Natural killer cell (primary cell): ENCODE measurements around the gene WWC2. TPM values are rescaled to one million over a fixed set of nuclear protein-coding genes. Genes with fewer than 3 reads are reported as not detected.

ENCODE experiments used
- ATAC-seq, 3 donors: fragments of 150-1000 bp in 2 of 3; fragments of 200-7000 bp in 1 of 3; cut with Tn5 transposase; 1 replicate in 1 of 3; 2 replicates in 2 of 3; pipeline ENCODE4 v1.10.0; 2021; ENCODE audit warnings: mild to moderate bottlenecking in 2 of 3, moderate library complexity in 2 of 3
- DNase-seq, 2 donors: peaks; one replicate each; pipeline versions ENCODE4 v3.0.0 to v3.0.0-alpha.2; 2013 to 2021; ENCODE audit warnings: mixed read lengths in 1 of 2
- H3K27ac ChIP-seq: one replicate; pipeline ENCODE4 v1.5.1; 2013; ENCODE audit warnings: mild to moderate bottlenecking, low read length
- H3K27me3 ChIP-seq: one replicate; pipeline ENCODE4 v1.6.1; 2013; ENCODE audit warnings: low read length; ENCODE audit not compliant: control insufficient read depth, insufficient read depth
- H3K36me3 ChIP-seq: one replicate; pipeline ENCODE4 v1.6.1; 2013; ENCODE audit warnings: low read length; ENCODE audit not compliant: control insufficient read depth, insufficient read depth
- H3K4me1 ChIP-seq: one replicate; pipeline ENCODE4 v1.6.1; 2013; ENCODE audit warnings: low read length; ENCODE audit not compliant: control insufficient read depth, insufficient read depth
- H3K4me3 ChIP-seq: one replicate; pipeline ENCODE4 v1.5.1; 2013; ENCODE audit warnings: low read length
- H3K9me3 ChIP-seq: one replicate; pipeline ENCODE4 v1.6.1; 2013; ENCODE audit warnings: low read length; ENCODE audit not compliant: control insufficient read depth, insufficient read depth
- H3K27ac Mint-ChIP-seq, 2 donors: one replicate each; pipeline ENCODE4 v1.8.0; 2022; ENCODE audit warnings: mild to moderate bottlenecking in 2 of 2, mixed read lengths in 2 of 2, moderate library complexity in 1 of 2
- H3K27me3 Mint-ChIP-seq, 2 donors: one replicate each; pipeline ENCODE4 v1.8.0; 2022; ENCODE audit warnings: low read depth in 2 of 2, mixed read lengths in 2 of 2
- H3K36me3 Mint-ChIP-seq: one replicate; pipeline ENCODE4 v1.8.0; 2022; ENCODE audit warnings: mixed read lengths
- H3K4me1 Mint-ChIP-seq, 2 donors: one replicate each; pipeline ENCODE4 v1.8.0; 2022; ENCODE audit warnings: mixed read lengths in 2 of 2
- H3K4me3 Mint-ChIP-seq: one replicate; pipeline ENCODE4 v1.8.0; 2022; ENCODE audit warnings: mild to moderate bottlenecking, moderate library complexity, mixed read lengths
- H3K9me3 Mint-ChIP-seq, 2 donors: one replicate each; pipeline ENCODE4 v1.8.0; 2022; ENCODE audit warnings: mixed read lengths in 2 of 2
- CTCF ChIP-seq: fragments of 200-600 bp; IDR thresholded peaks from one replicate; pipeline ENCODE4 v1.8.0; 2022; ENCODE audit warnings: antibody characterized with exemption
- WGBS: methylation state at CpG from one replicate; pipeline ENCODE4 v1.1.7; 2013; ENCODE audit warnings: missing lambda C conversion rate; ENCODE audit not compliant: insufficient coverage; 5-methylcytosine and 5-hydroxymethylcytosine counted together
- intact Hi-C: fragments of 100-400 bp; cut with micrococcal nuclease; formaldehyde crosslinking; loops from one replicate; pipeline ENCODE4 v1.14.2; 2022
- total RNA-seq, 4 donors: library from RNA; stranded (reverse); fragments of 120-200 nt in 1 of 4; gene quantifications; one replicate each; pipeline versions ENCODE4 v1.2.3 to v1.2.4, GENCODE V29; 2013 to 2022

WWC2 gene
- total RNA-seq, 3 donors from 2014 or later (not counting 1 experiment from before 2014, with no cell fraction given): 8.2 to 22.7 (median 9.2) TPM

GRCh38 chr4:183353557-183353956 lies 254.5 kb downstream of the WWC2 start:
- Mint-ChIP-seq H3K4me1 (no peaks in the 10 kb centered on the region), H3K36me3 (no peaks in the 10 kb centered on the region), H3K27me3 (peaks cover 16 to 21% of the 10 kb centered on the region in 2 donors), H3K4me3 (no peak overlapping the region), H3K9me3 (no peaks in the 10 kb centered on the region), H3K27ac (no peak overlapping the region)
- Histone ChIP-seq H3K4me3 (no peak overlapping the region), H3K27me3 (no peaks in the 10 kb centered on the region), H3K4me1 (no peaks in the 10 kb centered on the region), H3K27ac (no peak overlapping the region), H3K9me3 (no peaks in the 10 kb centered on the region), H3K36me3 (no peaks in the 10 kb centered on the region)
- intact Hi-C loops: no loop called here
- 89% methylated on average over 8 of the region's 8 CpGs for WGBS
- no peak for DNase-seq
- no peak for TF ChIP-seq CTCF
- no peak for ATAC-seq

- H3K4me1 ChIP-seq: no peaks in the 10 kb centered on the region
- 87% methylated on average over 9 of the region's 9 CpGs for WGBS
- DNase-seq (no peak), ATAC-seq (no peak)
- Mint-ChIP-seq H3K9me3 (no peaks in the 10 kb centered on the region), H3K36me3 (no peaks in the 10 kb centered on the region), H3K4me1 (no peaks in the 10 kb centered on the region), H3K4me3 (no peak overlapping the region), H3K27ac (no peak overlapping the region), H3K27me3 (peaks cover 16 to 21% of the 10 kb centered on the region in 2 donors)
- no peaks in the 10 kb centered on the region for H3K9me3 ChIP-seq
- H3K27ac ChIP-seq: no peak overlapping the region
- H3K36me3 ChIP-seq: no peaks in the 10 kb centered on the region
- TF ChIP-seq CTCF: no peak
- intact Hi-C loops: no loop called here
- H3K4me3 ChIP-seq: no peak overlapping the region
- H3K27me3 ChIP-seq: no peaks in the 10 kb centered on the region
Observed at GRCh38 chr4:183354219-183354618, 255.2 kb downstream of the WWC2 start.

- Mint-ChIP-seq H3K36me3 (no peaks in the 10 kb centered on the region), H3K9me3 (no peaks in the 10 kb centered on the region), H3K27ac (no peak overlapping the region), H3K27me3 (peaks cover 13 to 18% of the 10 kb centered on the region in 2 donors), H3K4me3 (no peak overlapping the region), H3K4me1 (no peaks in the 10 kb centered on the region)
- no peaks in the 10 kb centered on the region for H3K27me3 ChIP-seq
- intact Hi-C loops: no loop called here
- TF ChIP-seq CTCF: no peak
- no peak overlapping the region for H3K4me3 ChIP-seq
- ATAC-seq (no peak), DNase-seq (no peak)
- no peaks in the 10 kb centered on the region for H3K36me3 ChIP-seq
- H3K9me3 ChIP-seq: no peaks in the 10 kb centered on the region
- H3K4me1 ChIP-seq: no peaks in the 10 kb centered on the region
- WGBS: 88% methylated on average over 4 of the region's 4 CpGs
- no peak overlapping the region for H3K27ac ChIP-seq
Observed at GRCh38 chr4:183355405-183355804, 256.3 kb downstream of the WWC2 start.

- H3K4me3 Mint-ChIP-seq: no peak overlapping the region
- intact Hi-C loops: no loop called here
- H3K4me1 Mint-ChIP-seq: no peaks in the 10 kb centered on the region
- no peak for TF ChIP-seq CTCF
- no peaks in the 10 kb centered on the region for H3K9me3 Mint-ChIP-seq
- DNase-seq (no peak), ATAC-seq (no peak)
- 92% methylated on average over 20 of the region's 20 CpGs for WGBS
- H3K36me3 ChIP-seq: no peaks in the 10 kb centered on the region
- H3K9me3 ChIP-seq: no peaks in the 10 kb centered on the region
- H3K27me3 Mint-ChIP-seq: peaks cover 7 to 12% of the 10 kb centered on the region in 2 donors
- no peaks in the 10 kb centered on the region for H3K36me3 Mint-ChIP-seq
- H3K4me1 ChIP-seq: no peaks in the 10 kb centered on the region
- H3K27ac Mint-ChIP-seq: no peak overlapping the region
- H3K27ac ChIP-seq: no peak overlapping the region
- no peak overlapping the region for H3K4me3 ChIP-seq
- H3K27me3 ChIP-seq: no peaks in the 10 kb centered on the region
Observed at GRCh38 chr4:183356173-183356830, 257.2 kb downstream of the WWC2 start.
